GOT3 (cell line): ENCODE data around the gene PAPSS1.
"Not testable (repeated sequence)": the region's sequence is repeated elsewhere in the genome, so short reads cannot be mapped to it uniquely, and the experiment has no call there.

Experiments used
- DNase-seq: peaks from one replicate; lab custom pipeline; 2025; ENCODE audit warnings: mixed read lengths; lab: John Stamatoyannopoulos, UW

PAPSS1 gene

GRCh38 chr4:107719922-107720722, at the start of gene PAPSS1:
Gene PAPSS1, minus strand, starts transcription at chr4:107720234. Its CDS starts 55 bp downstream, at chr4:107720179.
- peak; percentile 68 for DNase-seq

DNA sequence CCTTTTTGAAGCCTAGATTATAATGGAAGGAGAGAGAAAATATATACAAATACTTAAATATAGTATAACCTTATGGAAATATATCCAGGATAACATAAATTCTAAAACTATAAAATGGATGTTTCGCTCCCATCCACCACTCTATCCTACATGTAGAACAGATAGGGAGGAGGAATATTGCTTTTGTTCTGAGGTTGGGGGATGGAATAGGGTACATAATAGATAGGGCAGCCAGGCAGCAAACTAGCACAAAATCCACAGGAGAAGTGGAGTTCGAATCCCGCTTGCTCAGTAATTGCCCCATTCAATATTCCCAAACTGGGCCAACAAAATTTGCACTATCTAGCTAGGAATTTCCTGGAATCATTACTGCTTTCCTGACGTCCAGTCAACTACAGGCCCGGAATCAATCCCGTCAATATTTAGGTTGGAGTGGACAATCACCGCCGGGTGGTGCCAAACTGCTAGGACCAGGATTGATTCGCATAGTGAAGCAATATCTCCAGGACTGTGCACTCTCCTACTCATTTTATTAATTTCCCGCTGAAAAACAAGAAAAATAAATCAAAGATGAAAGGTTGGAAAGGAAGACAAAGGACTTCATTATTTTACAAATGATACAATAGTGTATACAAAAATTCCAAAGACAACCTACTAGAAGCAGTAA, 40.4 kb upstream of the PAPSS1 start:
- DNase-seq = no peak

DNA sequence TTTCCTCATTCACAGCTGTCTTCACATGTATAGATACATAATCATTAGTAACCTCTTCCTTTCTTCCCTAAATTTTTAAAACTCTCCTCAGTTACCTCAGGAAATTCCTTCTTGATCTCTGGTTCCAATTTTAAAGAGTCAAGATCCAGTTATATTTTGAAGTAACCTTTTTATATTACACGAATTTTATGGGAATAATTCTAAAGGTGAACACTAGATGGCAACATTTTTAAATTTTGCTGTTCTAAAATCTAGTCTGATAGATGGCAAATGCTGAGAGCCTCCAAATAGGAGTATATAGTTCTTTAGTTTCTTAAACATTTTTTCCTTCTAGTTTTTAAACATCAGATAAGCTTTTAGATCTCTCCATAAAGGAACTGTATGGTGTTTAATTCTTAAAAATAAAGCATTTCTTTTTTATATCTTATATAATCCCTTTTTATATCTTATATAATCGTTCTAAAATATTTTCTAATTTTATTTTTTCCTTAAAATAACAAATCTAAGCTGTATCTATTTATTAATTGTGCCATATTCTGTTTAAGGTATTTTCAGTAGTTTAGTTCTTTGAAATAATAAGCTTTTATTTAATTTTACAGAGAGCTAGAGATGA, 37.9 kb upstream of the PAPSS1 start:
- no peak for DNase-seq

- DNase-seq = no peak
Observed at GRCh38 chr4:107757283-107757682, 37.2 kb upstream of the PAPSS1 start.

DNA sequence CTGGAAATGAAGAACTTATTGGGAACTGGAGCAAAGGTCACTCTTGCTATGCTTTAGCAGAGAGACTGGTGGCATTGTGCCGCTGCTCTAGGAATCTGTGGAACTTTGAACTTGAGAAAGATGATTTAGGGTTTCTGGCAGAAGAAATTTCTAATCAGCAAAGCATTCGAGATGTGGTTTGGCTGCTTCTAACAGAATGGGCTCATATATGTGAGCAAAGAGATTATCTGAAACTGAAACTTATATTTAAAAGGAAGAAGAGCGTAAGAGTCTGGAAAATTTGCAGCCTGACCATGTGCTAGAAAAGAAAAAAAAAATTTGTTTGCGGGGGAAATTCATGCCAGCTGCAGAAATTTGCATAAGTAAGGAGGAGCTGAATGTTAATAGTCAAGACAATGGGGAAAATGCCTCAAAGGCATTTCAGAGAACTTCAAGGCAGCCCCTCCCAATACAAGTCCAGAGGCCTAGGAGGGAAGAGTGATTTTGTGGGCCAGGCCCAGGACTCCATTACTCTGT, 35.9 kb upstream of the PAPSS1 start:
- no peak for DNase-seq

DNA sequence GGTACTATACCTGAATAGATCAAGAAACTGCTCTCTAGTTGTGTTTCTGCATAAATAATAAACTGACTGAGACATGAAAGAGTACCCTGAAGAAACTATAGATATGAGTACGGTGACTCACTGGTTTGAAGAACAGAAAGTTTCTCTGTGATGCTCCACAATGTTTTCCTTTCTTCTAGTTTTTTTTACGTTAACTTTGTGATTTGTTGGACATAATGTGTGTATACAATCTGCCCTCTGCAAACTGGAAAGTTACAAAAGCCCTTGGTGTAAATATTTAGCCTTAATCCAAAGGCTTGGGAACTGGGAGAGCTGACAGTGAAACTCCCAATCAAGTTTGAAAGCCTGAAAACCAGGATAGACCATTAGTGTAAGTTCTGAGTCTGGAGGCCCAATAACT, 31.6 kb upstream of the PAPSS1 start:
- no peak for DNase-seq

- no peak for DNase-seq
Observed at GRCh38 chr4:107747748-107748486, 27.9 kb upstream of the PAPSS1 start.

- no peak for DNase-seq
Observed at GRCh38 chr4:107746161-107746560, 26.1 kb upstream of the PAPSS1 start.

GRCh38 chr4:107744532-107744931, 24.5 kb upstream of the PAPSS1 start:
- DNase-seq = no peak

GRCh38 chr4:107743532-107743931, 23.5 kb upstream of the PAPSS1 start:
- no peak for DNase-seq

DNA sequence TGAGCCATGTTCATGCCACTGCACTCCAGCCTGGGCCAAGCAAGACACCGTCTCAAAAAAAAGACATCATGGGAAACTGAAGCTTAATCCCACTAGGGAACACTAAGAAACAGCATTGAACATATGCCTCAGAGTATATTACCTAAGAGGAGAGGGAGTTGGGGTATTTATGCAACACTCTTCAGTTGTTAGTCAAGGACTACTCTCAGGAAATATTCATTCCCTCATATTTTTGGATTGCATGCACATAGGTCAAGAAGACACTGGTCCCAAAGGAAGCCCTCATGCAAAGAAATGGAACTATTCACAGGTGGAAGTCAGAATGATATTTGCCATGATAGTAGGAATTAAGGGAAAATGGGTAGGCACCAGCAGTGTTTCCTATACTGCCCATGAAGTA, 22.8 kb upstream of the PAPSS1 start:
- DNase-seq = no peak

GRCh38 chr4:107742196-107742595, 22.2 kb upstream of the PAPSS1 start:
- no peak for DNase-seq

- DNase-seq = no peak
Observed at GRCh38 chr4:107740950-107741701, 21.1 kb upstream of the PAPSS1 start.

- DNase-seq = no peak
Observed at GRCh38 chr4:107740381-107740780, 20.3 kb upstream of the PAPSS1 start.

- no peak for DNase-seq
Observed at GRCh38 chr4:107737450-107737849, 17.4 kb upstream of the PAPSS1 start.

DNA sequence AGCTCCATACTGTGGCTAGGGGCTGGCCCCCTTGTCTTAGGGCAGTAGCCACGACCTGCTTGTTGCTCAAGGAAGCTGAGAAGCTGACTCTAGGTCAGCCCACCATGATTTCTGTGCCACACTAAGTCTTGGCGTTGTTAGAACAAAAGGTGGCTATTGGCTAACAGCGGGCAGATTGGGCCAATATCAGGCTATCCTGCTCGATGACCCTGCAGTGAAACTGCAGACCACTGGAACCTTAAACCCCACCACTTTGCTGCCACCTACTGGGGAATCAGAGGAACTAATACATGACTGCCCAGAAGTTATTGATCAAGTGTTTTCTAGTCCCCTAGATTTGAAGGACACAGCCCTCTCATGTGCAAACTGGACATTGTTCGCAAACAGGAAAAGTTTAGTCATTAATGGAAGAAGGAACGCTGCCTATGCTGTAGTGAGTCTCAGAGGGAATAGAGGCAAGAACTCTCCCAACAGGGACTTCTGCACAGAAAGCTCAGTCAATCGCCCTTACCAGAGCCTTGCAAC, 17.0 kb upstream of the PAPSS1 start:
- DNase-seq = no peak

GRCh38 chr4:107736037-107736436, 16.0 kb upstream of the PAPSS1 start:
- DNase-seq = no peak

GRCh38 chr4:107734120-107734519, 14.1 kb upstream of the PAPSS1 start:
- DNase-seq = no peak

DNA sequence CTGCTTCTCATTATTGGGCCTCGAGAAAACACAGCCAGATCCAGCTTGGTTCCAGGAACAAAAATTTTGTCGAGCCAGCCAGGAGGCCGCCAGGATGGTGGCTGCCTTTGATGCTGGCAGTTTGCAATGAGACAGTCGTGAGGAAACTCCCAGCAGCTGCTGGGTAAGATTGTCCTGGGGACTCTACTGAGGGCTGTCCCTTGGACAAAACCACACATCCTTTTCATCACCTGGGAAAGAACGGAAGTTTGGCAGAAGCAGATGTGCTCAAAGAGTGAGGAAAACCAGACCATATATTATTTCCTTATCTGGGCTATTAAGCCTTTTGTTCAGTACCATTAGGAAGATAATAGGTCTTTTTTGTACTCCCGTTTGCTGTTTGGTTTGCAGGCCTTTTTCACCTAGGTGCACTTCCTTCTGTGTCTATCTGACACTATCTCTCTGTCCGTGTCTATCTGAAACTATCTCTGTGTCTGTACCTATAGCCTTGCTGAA, 13.4 kb upstream of the PAPSS1 start:
- DNase-seq = no peak

DNA sequence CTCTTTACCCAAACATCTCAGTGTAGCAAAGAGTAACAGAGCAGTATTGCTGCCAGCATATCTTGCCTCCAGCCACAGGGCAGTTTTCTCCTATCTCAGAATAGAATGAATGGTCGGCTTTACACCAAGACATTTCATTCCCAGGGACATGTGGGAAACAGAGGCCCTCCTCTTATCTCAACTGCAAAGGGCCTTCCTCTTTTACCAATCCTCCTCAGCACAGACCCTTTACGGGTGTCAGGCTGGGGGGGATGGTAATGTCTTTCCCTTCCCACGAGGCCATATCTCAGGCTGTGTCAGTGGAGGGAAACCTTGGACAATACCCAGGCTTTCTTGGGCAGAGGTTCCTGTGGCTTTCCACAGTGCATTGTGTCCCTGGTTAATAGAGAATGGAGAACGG, 9.0 kb upstream of the PAPSS1 start:
- not testable (repeated sequence) for DNase-seq
